ENCODE results near the gene GGA3. TPM values are rescaled to one million over a fixed set of nuclear protein-coding genes. Genes with fewer than 3 reads are reported as not detected.

GGA3 gene
- total RNA-seq, 1 experiment from 2014 or later, result 58.3 TPM

- TF ChIP-seq ZBTB33 (IDR thresholded peaks at IDR 0.05; ENCODE audit: extremely low read depth, insufficient replicate concordance, low read length), result no peak
- TF ChIP-seq SRF (IDR thresholded peaks at IDR 0.05; ENCODE audit: low read depth), result no peak
Observed at GRCh38 chr17:75228305-75228704, 33.1 kb downstream of the GGA3 start (continued).

DNA sequence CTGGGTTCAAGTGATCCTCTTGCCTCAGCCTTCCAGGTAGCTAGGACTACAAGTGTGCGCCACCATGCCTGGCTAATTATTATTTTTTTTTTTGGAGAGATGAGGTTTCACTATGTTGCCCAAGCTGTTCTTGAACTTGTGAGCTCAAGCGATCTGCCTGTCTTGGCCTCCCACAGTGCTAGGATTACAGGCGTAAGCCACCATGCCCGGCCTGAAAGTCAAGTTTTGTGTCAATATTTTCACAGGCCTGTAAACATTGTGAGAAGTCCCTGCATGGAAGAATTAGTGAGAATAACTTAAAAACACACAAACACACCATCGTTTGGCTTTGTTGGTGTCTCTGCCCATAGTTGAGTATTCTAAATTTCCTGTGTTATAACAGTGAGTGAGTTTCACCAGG is 33.7 kb downstream of the GGA3 start:
- Histone ChIP-seq H3K4me2 (ENCODE audit: low read length) (no peak overlapping the region), H3K79me2 (ENCODE audit: insufficient read depth, low read length) (peaks cover 11% of the 10 kb centered on the region; the same call in 1 of the 2 replicates), H3K27me3 (ENCODE audit: insufficient read depth, low read length) (no peaks in the 10 kb centered on the region), H3K27ac (ENCODE audit: low read depth, low read length) (no peak overlapping the region), H3K9ac (ENCODE audit: low read length) (no peak overlapping the region), H4K20me1 (ENCODE audit: insufficient read depth) (no peaks in the 10 kb centered on the region), H3K9me2 (ENCODE audit: insufficient read depth) (no peaks in the 10 kb centered on the region), H3K9me3 (ENCODE audit: control insufficient read depth in 1 of 2, insufficient read depth in 1 of 2, low read depth in 1 of 2, low read length in 2 of 2) (no peaks in the 10 kb centered on the region), H2AFZ (ENCODE audit: low read depth, low read length, poor library complexity, severe bottlenecking) (no peak overlapping the region), H3K36me3 (ENCODE audit: control insufficient read depth in 1 of 2, insufficient read depth in 2 of 2, low read length in 2 of 2) (peaks cover 46 to 88% of the 10 kb centered on the region in 2 experiments; a peak in 3 of 4 replicates), H3K4me1 (ENCODE audit: control insufficient read depth in 1 of 2, insufficient read depth in 2 of 2, low read length in 2 of 2) (no peaks in the 10 kb centered on the region), H3K4me3 (replicated peaks in 1 of 2; ENCODE audit: low read depth in 1 of 2, low read length in 2 of 2) (no peak overlapping the region)
- no peak for TF ChIP-seq SRF (IDR thresholded peaks at IDR 0.05; ENCODE audit: low read depth)
- no peak for TF ChIP-seq ZBTB33 (IDR thresholded peaks at IDR 0.05; ENCODE audit: extremely low read depth, insufficient replicate concordance, low read length)
- TF ChIP-seq EZH2phosphoT487 (IDR thresholded peaks at IDR 0.05; ENCODE audit: borderline replicate concordance), result no peak
- no peak for TF ChIP-seq YY1 (IDR thresholded peaks at IDR 0.05; ENCODE audit: extremely low read depth, insufficient replicate concordance, low read depth, low read length)
- TF ChIP-seq FOSL1 (IDR thresholded peaks at IDR 0.05; ENCODE audit: low read depth), result no peak
- TF ChIP-seq CTCF (IDR thresholded peaks at IDR 0.05 in 2 of 3, conservative IDR thresholded peaks at IDR 0.05 in 1 of 3; ENCODE audit: borderline replicate concordance in 1 of 3, insufficient read depth in 1 of 3, low read depth in 2 of 3, low read length in 2 of 3), result no peak
- TF ChIP-seq JUND (IDR thresholded peaks at IDR 0.05), result no peak
- TF ChIP-seq SP1 (IDR thresholded peaks at IDR 0.05; ENCODE audit: low read depth), result no peak
- TF ChIP-seq SIN3A (IDR thresholded peaks at IDR 0.05; ENCODE audit: low read depth), result no peak
- no peak for TF ChIP-seq RAD21 (IDR thresholded peaks at IDR 0.05; ENCODE audit: low read depth)
- TF ChIP-seq EGR1 (IDR thresholded peaks at IDR 0.05; ENCODE audit: low read depth), result no peak
- TF ChIP-seq ZFX (IDR thresholded peaks at IDR 0.05), result no peak
- POLR2A ChIA-PET, result no interaction called here
- no peak for ATAC-seq
- CTCF ChIA-PET, result interaction anchor here (1.2 kb wide), 1 partner anchor 114 kb away, joined by 4 read pairs; no protein-coding TSS in a partner anchor
- RAD21 ChIA-PET (ENCODE audit: low non-redundant PET in 1 of 2, low total read pairs in 2 of 2, uncharacterized antibody in 2 of 2, unreplicated experiment in 2 of 2), result no interaction called here
- DNase-seq (ENCODE audit: low read depth, low spot score), result no peak
- BruUV-seq (replicated peaks), result no TSS peak
- intact Hi-C loops (cut with micrococcal nuclease), result no loop called here
